DMS153 treated with DMSO at 0.1 percent for 48 hours (cell line): ENCODE measurements around the gene STIM1.
"Not testable (repeated sequence)": the region's sequence is repeated elsewhere in the genome, so short reads cannot be mapped to it uniquely, and the experiment has no call there.

Source experiments
- DNase-seq: peaks from one replicate; lab custom pipeline; 2025; ENCODE audit not compliant: unreplicated experiment; lab: John Stamatoyannopoulos, UW

STIM1 gene

DNA sequence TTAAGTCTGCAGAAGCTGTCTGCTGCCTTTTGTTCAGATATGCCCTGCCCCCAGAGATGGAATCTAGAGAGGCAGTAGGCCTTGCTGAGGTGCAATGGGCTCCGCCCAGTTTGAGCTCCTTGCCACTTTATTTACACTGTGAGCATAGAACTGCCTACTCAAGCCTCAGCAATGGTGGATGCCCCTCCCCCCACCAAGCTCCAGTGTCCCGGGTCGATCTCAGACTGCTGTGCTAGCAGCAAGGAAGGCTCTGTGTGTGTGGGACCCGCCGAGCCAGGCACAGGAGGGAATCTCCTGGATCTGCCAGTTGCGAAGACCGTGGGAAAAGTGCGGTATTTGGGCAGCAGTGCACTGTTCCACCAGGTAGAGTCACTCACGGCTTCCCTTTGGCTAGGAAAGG lies 161.1 kb downstream of the STIM1 start:
- DNase-seq, result not testable (repeated sequence)

- DNase-seq, result no peak
These were observed 161.7 kb downstream of the STIM1 start for GRCh38 chr11:4017129-4017528.

GRCh38 chr11:4018641-4019040 lies 163.2 kb downstream of the STIM1 start:
- no peak for DNase-seq

DNA sequence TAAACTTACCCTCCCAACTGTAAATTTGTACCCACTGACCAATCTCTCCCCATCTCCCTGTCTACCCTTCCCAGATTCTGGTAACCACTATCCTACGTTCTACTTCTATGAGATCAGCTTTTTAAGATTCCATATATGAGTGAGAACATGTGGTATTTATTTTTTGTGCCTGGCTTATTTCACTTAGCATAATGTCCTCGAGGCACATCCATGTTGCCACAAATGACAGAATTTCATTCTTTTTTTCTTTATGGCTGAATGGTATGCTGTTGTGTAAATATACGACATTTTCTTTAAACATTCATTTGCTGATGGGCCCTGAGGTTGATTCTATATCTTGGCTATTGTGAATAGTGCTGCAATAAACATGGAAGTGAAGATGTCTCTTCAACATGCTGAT lies 164.4 kb downstream of the STIM1 start:
- no peak for DNase-seq

DNA sequence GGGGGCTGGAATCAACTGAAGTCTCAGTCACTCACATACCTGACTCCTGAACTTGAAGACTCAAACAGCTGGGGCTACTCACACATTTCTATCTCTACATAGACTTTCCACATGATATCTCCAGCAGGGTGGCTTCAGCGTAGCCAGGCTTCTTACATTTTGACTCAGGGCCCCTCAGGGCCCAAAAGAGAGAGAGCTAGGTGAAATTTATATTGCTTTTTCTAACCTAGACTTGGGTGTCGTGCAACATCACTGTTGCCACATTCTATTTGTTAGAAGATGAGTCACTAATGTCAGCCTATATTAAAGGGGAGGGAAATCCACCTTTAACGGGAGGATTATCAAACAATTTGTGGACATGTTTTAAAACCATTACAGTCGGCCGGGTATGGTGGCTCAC lies 167.2 kb downstream of the STIM1 start:
- no peak for DNase-seq

DNA sequence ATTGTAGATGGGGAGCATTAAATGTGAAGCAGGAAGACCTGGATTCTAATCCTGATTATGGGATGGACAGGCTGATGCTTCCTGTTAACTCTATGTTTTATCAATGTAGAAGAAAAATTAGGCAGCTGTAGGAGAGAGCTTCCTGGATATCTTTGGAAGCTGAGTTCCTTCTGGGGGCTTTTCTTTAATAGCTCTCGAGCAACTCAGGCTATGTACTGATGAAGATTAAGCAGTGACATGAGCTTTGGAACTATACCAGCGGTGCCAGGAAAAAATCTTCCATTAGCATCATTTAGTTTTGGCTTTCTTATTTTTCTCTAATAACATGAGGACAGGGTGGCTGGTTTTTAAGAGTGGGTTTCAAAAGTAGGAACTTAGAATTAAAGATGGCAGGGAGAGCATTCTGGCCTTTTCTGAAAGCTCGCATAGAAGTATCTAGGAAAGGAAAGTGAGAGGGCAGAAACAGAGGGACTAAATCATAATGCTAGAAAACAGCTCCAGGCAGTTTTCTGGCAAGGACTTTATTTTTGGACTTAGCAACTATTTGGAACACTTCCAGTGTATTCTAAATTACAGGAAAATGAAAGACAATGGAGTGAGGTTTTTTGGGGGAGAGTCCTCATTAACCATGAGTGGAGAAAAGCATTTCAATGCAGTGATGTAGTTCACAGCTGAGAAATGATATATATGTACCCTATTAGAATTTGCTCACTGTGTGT lies 169.9 kb downstream of the STIM1 start:
- DNase-seq, result no peak

- DNase-seq, result no peak
These were observed 170.5 kb downstream of the STIM1 start for GRCh38 chr11:4025967-4026324.

- DNase-seq, result no peak
These were observed 170.9 kb downstream of the STIM1 start for GRCh38 chr11:4026389-4026788.

- no peak for DNase-seq
These were observed 172.3 kb downstream of the STIM1 start for GRCh38 chr11:4027746-4028145.

- no peak for DNase-seq
These were observed 174.7 kb downstream of the STIM1 start for GRCh38 chr11:4030197-4030596.

GRCh38 chr11:4032097-4032496 lies 176.6 kb downstream of the STIM1 start:
- no peak for DNase-seq

- DNase-seq, result no peak
These were observed 180.5 kb downstream of the STIM1 start for GRCh38 chr11:4035985-4036384.

GRCh38 chr11:4039011-4039410 lies 183.5 kb downstream of the STIM1 start:
- no peak for DNase-seq

GRCh38 chr11:4040461-4040860 lies 185.0 kb downstream of the STIM1 start:
- DNase-seq, result no peak

GRCh38 chr11:4041731-4042391 lies 186.4 kb downstream of the STIM1 start:
- DNase-seq, result no peak

- DNase-seq, result no peak
These were observed 189.6 kb downstream of the STIM1 start for GRCh38 chr11:4044976-4045646.

GRCh38 chr11:4048340-4048739 lies 192.9 kb downstream of the STIM1 start:
- DNase-seq, result no peak

GRCh38 chr11:4049006-4049405 lies 193.5 kb downstream of the STIM1 start:
- no peak for DNase-seq

DNA sequence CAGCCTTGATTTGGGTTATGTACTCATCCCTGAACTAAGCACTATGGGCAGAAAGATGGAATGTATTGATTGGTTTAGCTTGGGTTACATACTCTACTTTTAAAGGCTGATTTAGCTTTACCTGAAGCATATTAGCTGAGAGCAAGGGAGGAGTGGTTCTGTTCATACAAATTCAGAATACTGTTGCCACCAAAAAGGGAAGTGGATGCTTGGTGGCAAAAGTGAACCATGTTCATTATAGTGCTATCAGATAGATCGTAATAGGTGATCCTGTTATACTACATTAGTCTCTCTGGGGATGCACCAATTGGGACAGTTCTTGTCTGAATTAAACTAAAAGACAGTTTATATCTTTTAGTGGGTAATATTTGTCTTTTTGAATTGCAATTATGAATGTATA lies 194.7 kb downstream of the STIM1 start:
- DNase-seq, result no peak

DNA sequence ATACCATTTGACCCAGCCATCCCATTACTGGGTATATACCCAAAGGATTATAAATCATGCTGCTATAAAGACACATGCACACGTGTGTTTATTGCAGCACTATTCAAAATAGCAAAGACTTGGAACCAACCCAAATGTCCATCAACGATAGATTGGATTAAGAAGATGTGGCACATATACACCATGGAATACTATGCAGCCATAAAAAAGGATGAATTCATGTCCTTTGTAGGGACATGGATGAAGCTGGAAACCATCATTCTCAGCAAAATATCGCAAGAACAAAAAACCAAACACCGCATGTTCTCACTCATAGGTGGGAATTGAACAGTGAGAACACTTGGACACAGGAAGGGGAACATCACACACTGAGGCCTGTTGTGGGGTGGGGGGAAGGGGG lies 197.7 kb downstream of the STIM1 start:
- not testable (repeated sequence) for DNase-seq

DNA sequence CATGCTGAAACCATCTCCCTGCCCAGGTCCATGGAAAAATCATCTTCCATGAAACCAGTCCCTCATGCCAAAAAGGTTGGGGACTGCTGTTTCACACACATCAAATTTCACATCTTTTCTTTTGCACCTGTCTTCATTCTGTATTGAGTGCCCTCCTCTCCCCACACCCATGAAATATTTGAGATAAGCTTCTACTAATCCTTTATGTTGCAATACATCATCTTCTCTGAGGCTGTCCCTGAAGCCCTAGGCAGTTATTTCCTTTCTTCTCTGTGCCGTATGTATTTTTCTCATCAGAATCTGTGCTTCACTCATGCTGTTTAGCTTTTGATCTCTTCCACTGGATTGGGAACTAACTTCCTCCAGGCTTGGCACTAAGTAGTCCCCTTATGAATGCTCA lies 199.2 kb downstream of the STIM1 start:
- no peak for DNase-seq

GRCh38 chr11:4059424-4059823 lies 204.0 kb downstream of the STIM1 start:
- no peak for DNase-seq
